ENCODE results near the gene FES.

FES gene

GRCh38 chr15:90884719-90885431 is 571 bp downstream of the FES start:
- Mint-ChIP-seq H3K27me3 (no peaks in the 10 kb centered on the region), H3K9me3 (no peaks in the 10 kb centered on the region), H3K36me3 (ENCODE audit: low read depth) (peaks cover 93% of the 10 kb centered on the region), H3K27ac (peak overlapping the region; percentile 95), H3K4me1 (ENCODE audit: low read depth) (peaks cover 89% of the 10 kb centered on the region), H3K4me3 (peak overlapping the region; percentile 98)
- intact Hi-C loops (cut with micrococcal nuclease): loop anchor here (2.0 to 10.0 kb wide), 2 partner anchors 50 to 184 kb away; partner anchors contain the start of genes HDDC3 and UNC45A

- Mint-ChIP-seq H3K4me3 (peak overlapping the region; percentile 98), H3K27me3 (no peaks in the 10 kb centered on the region), H3K4me1 (ENCODE audit: low read depth) (peaks cover 91% of the 10 kb centered on the region), H3K9me3 (no peaks in the 10 kb centered on the region), H3K36me3 (ENCODE audit: low read depth) (peaks cover 93% of the 10 kb centered on the region), H3K27ac (peak overlapping the region; percentile 95)
- intact Hi-C loops (cut with micrococcal nuclease): loop anchor here (1.0 to 10.0 kb wide), 3 partner anchors 49 to 237 kb away; partner anchors contain the start of genes HDDC3 and UNC45A
Measured at GRCh38 chr15:90885432-90886290, 1.4 kb downstream of the FES start.

DNA sequence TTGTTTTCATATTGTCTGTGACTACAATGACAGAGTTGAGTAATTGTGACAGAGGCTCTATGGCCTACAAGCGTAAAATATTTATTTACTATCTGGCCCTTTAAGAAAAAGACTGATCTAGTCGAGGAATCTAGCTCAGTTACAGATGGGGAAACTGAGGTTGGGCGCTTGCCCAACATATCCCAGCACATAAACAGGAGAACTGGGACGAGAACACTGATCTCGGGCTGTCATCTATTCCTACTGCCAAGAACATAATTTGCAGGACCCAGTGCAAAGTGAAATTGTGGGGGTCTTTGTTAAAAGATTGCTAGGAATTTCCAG is 1.9 kb downstream of the FES start:
- H3K27me3 Mint-ChIP-seq: no peaks in the 10 kb centered on the region
- H3K27ac Mint-ChIP-seq: peak overlapping the region; percentile 95
- H3K9me3 Mint-ChIP-seq: no peaks in the 10 kb centered on the region
- H3K4me3 Mint-ChIP-seq: peak overlapping the region; percentile 98
- peaks cover 93% of the 10 kb centered on the region for H3K36me3 Mint-ChIP-seq (ENCODE audit: low read depth)
- intact Hi-C loops (cut with micrococcal nuclease): loop anchor here (1.0 to 10.0 kb wide), 2 partner anchors 49 to 238 kb away; partner anchors contain the start of genes HDDC3 and UNC45A
- H3K4me1 Mint-ChIP-seq (ENCODE audit: low read depth): peaks cover 88% of the 10 kb centered on the region

GRCh38 chr15:90887037-90887481 is 2.8 kb downstream of the FES start:
- peaks cover 93% of the 10 kb centered on the region for H3K36me3 Mint-ChIP-seq (ENCODE audit: low read depth)
- H3K27me3 Mint-ChIP-seq: no peaks in the 10 kb centered on the region
- peak overlapping the region; percentile 95 for H3K27ac Mint-ChIP-seq
- no peaks in the 10 kb centered on the region for H3K9me3 Mint-ChIP-seq
- H3K4me1 Mint-ChIP-seq (ENCODE audit: low read depth): peaks cover 88% of the 10 kb centered on the region
- intact Hi-C loops (cut with micrococcal nuclease): loop anchor here (10.0 kb wide), 1 partner anchor 48 kb away; the partner anchor contains the start of genes HDDC3 and UNC45A
- H3K4me3 Mint-ChIP-seq: peak overlapping the region; percentile 98

GRCh38 chr15:90889313-90889730 is 5.0 kb downstream of the FES start:
- Mint-ChIP-seq H3K27ac (no peak overlapping the region), H3K4me1 (ENCODE audit: low read depth) (peaks cover 90% of the 10 kb centered on the region), H3K9me3 (no peaks in the 10 kb centered on the region), H3K4me3 (no peak overlapping the region), H3K27me3 (no peaks in the 10 kb centered on the region), H3K36me3 (ENCODE audit: low read depth) (peaks cover 100% of the 10 kb centered on the region)
- intact Hi-C loops (cut with micrococcal nuclease): loop anchor here (10.0 kb wide), 1 partner anchor 45 kb away; the partner anchor contains the start of genes HDDC3 and UNC45A

GRCh38 chr15:90889736-90890456 is 5.6 kb downstream of the FES start:
- no peak overlapping the region for H3K27ac Mint-ChIP-seq
- no peaks in the 10 kb centered on the region for H3K9me3 Mint-ChIP-seq
- H3K4me1 Mint-ChIP-seq (ENCODE audit: low read depth): peaks cover 93% of the 10 kb centered on the region
- H3K27me3 Mint-ChIP-seq: no peaks in the 10 kb centered on the region
- no peak overlapping the region for H3K4me3 Mint-ChIP-seq
- peaks cover 100% of the 10 kb centered on the region for H3K36me3 Mint-ChIP-seq (ENCODE audit: low read depth)
- intact Hi-C loops (cut with micrococcal nuclease): loop anchor here (10.0 kb wide), 1 partner anchor 45 kb away; the partner anchor contains the start of genes HDDC3 and UNC45A

DNA sequence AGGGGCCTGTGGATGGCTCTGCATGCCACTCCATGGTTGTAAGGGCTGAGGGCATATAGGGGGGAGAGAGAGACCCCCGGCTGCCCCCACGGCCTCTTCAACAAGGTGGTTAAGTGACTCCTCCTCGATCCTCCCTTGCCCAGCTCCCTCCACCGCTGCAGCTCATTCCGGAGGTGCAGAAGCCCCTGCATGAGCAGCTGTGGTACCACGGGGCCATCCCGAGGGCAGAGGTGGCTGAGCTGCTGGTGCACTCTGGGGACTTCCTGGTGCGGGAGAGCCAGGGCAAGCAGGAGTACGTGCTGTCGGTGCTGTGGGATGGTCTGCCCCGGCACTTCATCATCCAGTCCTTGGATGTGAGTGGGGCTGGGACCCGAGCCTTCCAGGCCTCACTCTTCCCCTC is 6.5 kb downstream of the FES start:
- Mint-ChIP-seq H3K9me3 (no peaks in the 10 kb centered on the region), H3K27me3 (no peaks in the 10 kb centered on the region), H3K4me1 (ENCODE audit: low read depth) (peaks cover 93% of the 10 kb centered on the region), H3K4me3 (no peak overlapping the region), H3K36me3 (ENCODE audit: low read depth) (peaks cover 100% of the 10 kb centered on the region), H3K27ac (peak overlapping the region; percentile 32)
- intact Hi-C loops (cut with micrococcal nuclease): no loop called here

DNA sequence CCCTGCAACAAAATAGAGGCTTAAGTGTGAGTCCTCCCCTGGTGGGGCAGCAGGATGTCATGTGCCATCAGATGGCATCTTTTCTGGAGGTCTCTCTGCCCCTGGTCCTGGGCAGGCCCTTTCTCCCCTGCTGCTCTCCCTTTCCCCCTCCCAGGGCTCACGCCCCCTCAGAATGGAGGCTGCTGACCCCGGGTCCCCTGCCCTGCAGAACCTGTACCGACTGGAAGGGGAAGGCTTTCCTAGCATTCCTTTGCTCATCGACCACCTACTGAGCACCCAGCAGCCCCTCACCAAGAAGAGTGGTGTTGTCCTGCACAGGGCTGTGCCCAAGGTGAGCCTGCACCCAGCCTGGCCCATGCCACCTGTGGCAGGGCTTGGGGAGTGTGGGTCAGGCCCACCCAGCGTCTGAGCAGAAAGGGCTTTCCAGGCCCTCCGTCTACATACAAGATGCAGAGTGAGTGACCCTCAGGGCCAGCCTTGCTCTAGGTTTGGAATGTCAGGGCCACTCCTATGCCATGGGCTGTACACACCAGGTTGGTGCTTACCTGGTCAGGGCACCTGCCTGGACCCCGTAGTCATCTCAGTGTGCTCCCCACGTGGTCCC is 7.1 kb downstream of the FES start:
- H3K27me3 Mint-ChIP-seq: no peaks in the 10 kb centered on the region
- intact Hi-C loops (cut with micrococcal nuclease): no loop called here
- peaks cover 93% of the 10 kb centered on the region for H3K4me1 Mint-ChIP-seq (ENCODE audit: low read depth)
- no peaks in the 10 kb centered on the region for H3K9me3 Mint-ChIP-seq
- H3K27ac Mint-ChIP-seq: peak overlapping the region; percentile 55
- H3K36me3 Mint-ChIP-seq (ENCODE audit: low read depth): peaks cover 100% of the 10 kb centered on the region
- no peak overlapping the region for H3K4me3 Mint-ChIP-seq

DNA sequence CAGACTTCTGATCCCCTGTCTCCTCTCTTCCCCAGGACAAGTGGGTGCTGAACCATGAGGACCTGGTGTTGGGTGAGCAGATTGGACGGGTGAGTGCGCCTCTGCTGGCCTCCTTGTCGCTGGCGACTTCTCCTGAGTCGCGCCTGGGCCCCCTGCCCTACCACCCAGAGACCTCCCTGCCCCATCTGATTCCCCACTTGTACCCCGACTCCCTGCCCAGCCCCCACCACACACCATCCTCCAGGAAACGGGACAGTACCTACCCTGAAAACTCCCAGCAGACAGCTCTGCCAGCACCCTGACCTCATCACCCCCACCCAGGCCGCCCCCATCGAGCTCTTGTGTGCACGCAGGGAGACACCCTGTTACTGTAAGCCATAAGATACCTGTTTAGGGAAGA is 7.7 kb downstream of the FES start:
- Mint-ChIP-seq H3K4me1 (ENCODE audit: low read depth) (peaks cover 93% of the 10 kb centered on the region), H3K27me3 (no peaks in the 10 kb centered on the region), H3K36me3 (ENCODE audit: low read depth) (peaks cover 100% of the 10 kb centered on the region), H3K27ac (peak overlapping the region; percentile 55), H3K4me3 (no peak overlapping the region), H3K9me3 (no peaks in the 10 kb centered on the region)
- intact Hi-C loops (cut with micrococcal nuclease): no loop called here

GRCh38 chr15:90892498-90893174 is 8.3 kb downstream of the FES start:
- Mint-ChIP-seq H3K4me3 (no peak overlapping the region), H3K27ac (peak overlapping the region; percentile 55), H3K36me3 (ENCODE audit: low read depth) (peaks cover 99% of the 10 kb centered on the region), H3K27me3 (no peaks in the 10 kb centered on the region), H3K4me1 (ENCODE audit: low read depth) (peaks cover 93% of the 10 kb centered on the region), H3K9me3 (no peaks in the 10 kb centered on the region)
- intact Hi-C loops (cut with micrococcal nuclease): no loop called here

DNA sequence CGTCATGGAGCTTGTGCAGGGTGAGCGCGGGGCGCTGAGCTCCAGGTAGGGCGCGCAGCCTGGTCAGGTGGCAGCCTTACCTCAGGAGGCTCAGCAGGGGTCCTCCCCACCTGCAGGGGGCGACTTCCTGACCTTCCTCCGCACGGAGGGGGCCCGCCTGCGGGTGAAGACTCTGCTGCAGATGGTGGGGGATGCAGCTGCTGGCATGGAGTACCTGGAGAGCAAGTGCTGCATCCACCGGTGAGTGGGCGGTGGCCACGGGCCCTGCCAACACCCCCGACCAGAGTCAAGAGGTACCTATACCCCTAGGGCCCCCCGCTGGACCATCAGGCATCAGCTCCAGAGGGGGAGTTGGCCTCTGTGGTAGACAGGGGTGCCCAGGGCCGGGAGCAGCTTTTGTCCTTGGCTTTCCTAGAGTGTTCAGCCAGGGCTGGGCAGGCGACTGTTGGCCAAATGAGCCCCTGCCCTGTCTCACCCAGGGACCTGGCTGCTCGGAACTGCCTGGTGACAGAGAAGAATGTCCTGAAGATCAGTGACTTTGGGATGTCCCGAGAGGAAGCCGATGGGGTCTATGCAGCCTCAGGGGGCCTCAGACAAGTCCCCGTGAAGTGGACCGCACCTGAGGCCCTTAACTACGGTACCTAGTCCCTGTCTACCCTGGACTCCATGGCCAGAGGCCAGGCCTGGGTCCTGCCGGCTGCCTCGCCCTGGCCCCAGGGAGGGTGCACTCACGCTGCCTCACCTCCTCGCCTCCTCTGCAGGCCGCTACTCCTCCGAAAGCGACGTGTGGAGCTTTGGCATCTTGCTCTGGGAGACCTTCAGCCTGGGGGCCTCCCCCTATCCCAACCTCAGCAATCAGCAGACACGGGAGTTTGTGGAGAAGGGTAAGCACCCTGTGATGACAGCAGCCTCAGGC is 9.1 kb downstream of the FES start:
- Mint-ChIP-seq H3K27ac (peak overlapping the region; percentile 53), H3K36me3 (ENCODE audit: low read depth) (peaks cover 98% of the 10 kb centered on the region), H3K27me3 (no peaks in the 10 kb centered on the region), H3K4me3 (no peak overlapping the region), H3K4me1 (ENCODE audit: low read depth) (peaks cover 93% of the 10 kb centered on the region), H3K9me3 (no peaks in the 10 kb centered on the region)
- intact Hi-C loops (cut with micrococcal nuclease): no loop called here

DNA sequence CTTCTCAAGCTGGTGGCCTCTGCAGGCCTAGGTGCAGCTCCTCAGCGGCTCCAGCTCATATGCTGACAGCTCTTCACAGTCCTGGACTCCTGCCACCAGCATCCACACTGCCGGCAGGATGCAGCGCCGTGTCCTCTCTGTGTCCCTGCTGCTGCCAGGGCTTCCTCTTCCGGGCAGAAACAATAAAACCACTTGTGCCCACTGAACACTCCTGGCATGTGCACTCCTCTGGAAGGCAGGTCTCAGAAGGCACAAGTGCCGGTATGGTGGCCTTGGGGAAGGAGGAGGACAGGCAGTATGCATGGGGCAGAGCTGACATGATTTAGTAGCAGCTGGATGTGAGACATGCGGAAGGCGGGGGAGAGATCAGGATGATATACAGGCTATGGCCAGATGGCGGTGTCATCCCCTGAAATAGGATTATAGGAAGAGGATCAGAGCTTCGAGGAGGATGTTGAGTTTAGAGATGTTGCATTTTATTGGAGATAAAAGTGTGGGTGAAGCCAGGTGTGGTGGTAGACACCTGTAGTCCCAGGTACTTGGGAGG is 11.3 kb downstream of the FES start:
- peaks cover 91% of the 10 kb centered on the region for H3K4me1 Mint-ChIP-seq (ENCODE audit: low read depth)
- no peaks in the 10 kb centered on the region for H3K9me3 Mint-ChIP-seq
- H3K27me3 Mint-ChIP-seq: no peaks in the 10 kb centered on the region
- H3K4me3 Mint-ChIP-seq: peak overlapping the region; percentile 17
- intact Hi-C loops (cut with micrococcal nuclease): no loop called here
- peak overlapping the region; percentile 79 for H3K27ac Mint-ChIP-seq
- peaks cover 82% of the 10 kb centered on the region for H3K36me3 Mint-ChIP-seq (ENCODE audit: low read depth)

Measured in dendritic cell treated with granulocyte-macrophage colony-stimulating factor and Interleukin-4, amounts not matched to agents 40 ng/mL and 50 ng/mL, for 4 days (primary cell).